Trophoblast cell (in vitro differentiated cells and primary cell): ENCODE measurements around the gene GTPBP8.

Source experiments
- DNase-seq, 2 donors: peaks; one replicate each; pipeline ENCODE4 v3.0.0-alpha.2; 2016
- H2AFZ ChIP-seq: 2 replicates; pipeline ENCODE4 v1.6.1; 2013; ENCODE audit warnings: low read length, moderate library complexity, mild to moderate bottlenecking; ENCODE audit not compliant: insufficient read depth, poor library complexity
- H2AK5ac ChIP-seq: 2 replicates; pipeline ENCODE4 v1.6.1; 2013; ENCODE audit warnings: mild to moderate bottlenecking, low read length
- H2BK120ac ChIP-seq: 2 replicates; pipeline ENCODE4 v1.6.1; 2013; ENCODE audit warnings: low read length, mild to moderate bottlenecking, moderate library complexity; ENCODE audit not compliant: insufficient read depth, poor library complexity
- H2BK12ac ChIP-seq: 2 replicates; pipeline ENCODE4 v1.6.1; 2013; ENCODE audit warnings: mild to moderate bottlenecking, low read length, moderate library complexity
- H2BK5ac ChIP-seq: 2 replicates; pipeline ENCODE4 v1.6.1; 2013; ENCODE audit warnings: low read length, low read depth, moderate library complexity, mild to moderate bottlenecking; ENCODE audit not compliant: poor library complexity
- H3K14ac ChIP-seq: 2 replicates; pipeline ENCODE4 v1.6.1; 2013; ENCODE audit warnings: mild to moderate bottlenecking, low read length
- H3K18ac ChIP-seq: 2 replicates; pipeline ENCODE4 v1.6.1; 2013; ENCODE audit warnings: mild to moderate bottlenecking, low read length
- H3K23ac ChIP-seq: 2 replicates; pipeline ENCODE4 v1.6.1; 2013; ENCODE audit warnings: low read length
- H3K27ac ChIP-seq: 2 replicates; pipeline ENCODE4 v1.5.1; 2013; ENCODE audit warnings: low read depth, mild to moderate bottlenecking, inconsistent platforms, low read length, moderate library complexity
- H3K27me3 ChIP-seq: 2 replicates; pipeline ENCODE4 v1.6.1; 2013; ENCODE audit warnings: inconsistent platforms, mild to moderate bottlenecking, low read length, moderate library complexity; ENCODE audit not compliant: insufficient read depth
- H3K36me3 ChIP-seq, 2 experiments: 1 replicate in 1 of 2; 2 replicates in 1 of 2; pipeline ENCODE4 v1.6.1; 2013; ENCODE audit warnings: low read length in 2 of 2, mild to moderate bottlenecking in 2 of 2, moderate library complexity in 1 of 2; ENCODE audit not compliant: insufficient read depth in 2 of 2, control insufficient read depth in 1 of 2
- H3K4ac ChIP-seq: 2 replicates; pipeline ENCODE4 v1.6.1; 2013; ENCODE audit warnings: low read depth, mild to moderate bottlenecking, low read length, moderate library complexity
- H3K4me1 ChIP-seq, 2 experiments: 1 replicate in 1 of 2; 2 replicates in 1 of 2; pipeline ENCODE4 v1.6.1; 2013; ENCODE audit warnings: low read length in 2 of 2, mild to moderate bottlenecking in 2 of 2, moderate library complexity in 1 of 2; ENCODE audit not compliant: insufficient read depth in 2 of 2, control insufficient read depth in 1 of 2
- H3K4me2 ChIP-seq: 2 replicates; pipeline ENCODE4 v1.6.1; 2013; ENCODE audit warnings: inconsistent platforms, mild to moderate bottlenecking, low read length, moderate library complexity
- H3K4me3 ChIP-seq: 2 replicates; pipeline ENCODE4 v1.5.1; 2013; ENCODE audit warnings: mild to moderate bottlenecking, low read depth, low read length, inconsistent platforms
- H3K79me1 ChIP-seq: one replicate; pipeline ENCODE4 v1.6.1; 2013; ENCODE audit warnings: low read length
- H3K79me2 ChIP-seq: 2 replicates; pipeline ENCODE4 v1.6.1; 2013; ENCODE audit warnings: low read length, mild to moderate bottlenecking; ENCODE audit not compliant: control insufficient read depth, insufficient read depth, poor library complexity
- H3K9ac ChIP-seq: 2 replicates; pipeline ENCODE4 v1.6.1; 2013; ENCODE audit warnings: mild to moderate bottlenecking, low read length
- H3K9me3 ChIP-seq: 2 replicates; pipeline ENCODE4 v1.6.1; 2013; ENCODE audit warnings: low read depth, mild to moderate bottlenecking, control low read depth, inconsistent platforms, low read length; ENCODE audit not compliant: insufficient read depth
- H4K12ac ChIP-seq: 2 replicates; pipeline ENCODE4 v1.6.1; 2013; ENCODE audit warnings: low read depth, mild to moderate bottlenecking, low read length, moderate library complexity
- H4K8ac ChIP-seq: 2 replicates; pipeline ENCODE4 v1.6.1; 2013; ENCODE audit warnings: low read depth, mild to moderate bottlenecking, low read length, moderate library complexity
- H4K91ac ChIP-seq: one replicate; pipeline ENCODE4 v1.6.1; 2013; ENCODE audit warnings: low read depth, mild to moderate bottlenecking, low read length, moderate library complexity
- WGBS: extraction: QIAGEN DNeasy Blood & Tissue Kit; methylation state at CpG from one replicate; pipeline ENCODE4 v1.1.7; 2013; ENCODE audit warnings: missing lambda C conversion rate; ENCODE audit not compliant: insufficient read length, insufficient coverage; ENCODE audit errors: extremely low coverage; 5-methylcytosine and 5-hydroxymethylcytosine counted together

The GTPBP8 gene

DNA sequence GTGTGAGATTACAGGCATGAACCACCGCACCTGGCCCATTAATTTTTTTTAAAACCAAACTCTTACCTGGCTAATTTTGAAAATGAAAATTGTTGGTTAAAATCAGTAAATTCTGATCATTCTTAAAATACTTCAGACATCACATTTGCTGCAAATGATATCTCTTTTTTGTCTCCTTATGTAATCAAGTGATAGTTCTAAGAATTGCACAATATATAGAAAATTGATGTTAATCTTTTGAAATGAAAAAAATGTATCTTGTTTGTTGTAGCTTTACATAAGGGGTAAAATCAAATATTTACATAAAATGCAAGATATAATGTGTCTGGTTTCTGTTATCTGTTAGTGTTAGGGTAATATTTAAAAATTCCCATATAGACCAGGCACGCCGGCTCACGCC lies 5.0 kb downstream of the GTPBP8 start:
- H3K4me1 ChIP-seq, result no peaks in the 10 kb centered on the region
- H3K9ac ChIP-seq, result no peak overlapping the region

DNA sequence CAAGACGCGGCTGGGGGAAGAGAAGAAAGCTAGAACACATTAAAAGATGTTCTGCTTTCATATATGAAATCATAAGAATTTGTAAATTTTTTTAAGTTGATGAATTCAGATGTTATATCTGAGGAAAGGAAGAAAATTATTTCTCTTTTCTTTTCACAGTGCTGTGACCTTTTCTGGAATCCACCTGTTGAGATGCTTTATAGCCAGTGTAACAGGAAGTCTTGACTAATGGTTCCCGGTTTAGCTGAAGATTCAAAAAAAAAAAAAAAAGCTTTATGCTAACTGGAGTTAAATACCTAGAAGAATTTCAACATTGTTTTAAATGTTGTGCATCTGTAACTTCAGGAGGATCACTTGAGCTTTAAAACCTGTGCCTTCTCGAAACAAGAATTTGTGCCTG lies 9.9 kb downstream of the GTPBP8 start:
- no peak overlapping the region for H3K9ac ChIP-seq
- no peaks in the 10 kb centered on the region for H3K79me2 ChIP-seq
- no peak overlapping the region for H2AFZ ChIP-seq
- no peak overlapping the region for H3K27ac ChIP-seq
- peaks cover 2 to 20% of the 10 kb centered on the region in 2 experiments for H3K36me3 ChIP-seq
- H3K4me2 ChIP-seq, result no peak overlapping the region
- no peak overlapping the region for H3K18ac ChIP-seq
- no peak overlapping the region for H2BK120ac ChIP-seq
- H3K27me3 ChIP-seq, result no peaks in the 10 kb centered on the region
- WGBS, result no CpG with 5 or more reads among the region's 4 CpGs
- no peak overlapping the region for H4K12ac ChIP-seq
- H3K4me3 ChIP-seq, result no peak overlapping the region
- H3K79me1 ChIP-seq, result no peaks in the 10 kb centered on the region
- H2AK5ac ChIP-seq, result no peak overlapping the region
- H2BK12ac ChIP-seq, result no peak overlapping the region
- no peak overlapping the region for H2BK5ac ChIP-seq
- no peaks in the 10 kb centered on the region for H3K4me1 ChIP-seq
- H3K9me3 ChIP-seq, result no peaks in the 10 kb centered on the region
- H4K91ac ChIP-seq, result no peak overlapping the region
- H3K23ac ChIP-seq, result no peak overlapping the region
- no peak for DNase-seq
- H4K8ac ChIP-seq, result no peak overlapping the region
- H3K14ac ChIP-seq, result no peak overlapping the region
- no peak overlapping the region for H3K4ac ChIP-seq

More for the DNA sequence above, 5.0 kb downstream of the GTPBP8 start:
- no peak overlapping the region for H2BK120ac ChIP-seq
- no peaks in the 10 kb centered on the region for H3K27me3 ChIP-seq
- no peak overlapping the region for H3K4ac ChIP-seq
- H3K9me3 ChIP-seq, result no peaks in the 10 kb centered on the region
- H2BK12ac ChIP-seq, result no peak overlapping the region
- no peak overlapping the region for H4K8ac ChIP-seq
- no peak overlapping the region for H3K27ac ChIP-seq
- H3K23ac ChIP-seq, result no peak overlapping the region
- no peak overlapping the region for H4K91ac ChIP-seq
- H3K14ac ChIP-seq, result no peak overlapping the region
- peaks cover 3% of the 10 kb centered on the region for H3K79me1 ChIP-seq
- no peak overlapping the region for H3K4me3 ChIP-seq
- H2AFZ ChIP-seq, result no peak overlapping the region
- peak in 1 of 2 donors; percentile 21 for DNase-seq
- H2BK5ac ChIP-seq, result no peak overlapping the region
- H3K36me3 ChIP-seq, result peaks cover 2 to 8% of the 10 kb centered on the region in 2 experiments
- no peak overlapping the region for H2AK5ac ChIP-seq
- no CpG with 5 or more reads among the region's 4 CpGs for WGBS
- H3K18ac ChIP-seq, result no peak overlapping the region
- H3K4me2 ChIP-seq, result no peak overlapping the region
- H4K12ac ChIP-seq, result no peak overlapping the region
- H3K79me2 ChIP-seq, result no peaks in the 10 kb centered on the region

DNA sequence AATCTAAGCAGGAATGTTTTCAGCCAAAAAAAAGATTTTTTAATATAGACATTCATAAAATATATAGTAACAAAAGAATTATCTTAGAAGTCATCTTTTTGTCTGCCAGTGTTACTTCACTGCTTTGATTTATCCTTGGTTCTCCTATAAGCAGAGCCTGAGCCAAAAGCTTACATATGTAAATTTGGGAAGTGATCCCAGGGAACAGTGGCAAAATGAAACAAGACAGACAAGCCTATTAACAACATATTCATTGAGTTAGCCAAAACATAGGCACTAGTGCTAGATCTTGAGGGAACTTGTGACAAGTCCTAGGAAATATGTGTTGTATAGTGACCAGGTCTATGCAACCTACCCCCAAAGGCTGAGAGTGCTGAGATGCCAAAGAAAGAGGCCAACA lies 11.3 kb downstream of the GTPBP8 start:
- Histone ChIP-seq H3K79me1 (no peaks in the 10 kb centered on the region), H3K18ac (no peak overlapping the region), H4K91ac (no peak overlapping the region), H4K12ac (no peak overlapping the region), H2BK120ac (no peak overlapping the region), H3K4me1 (no peaks in the 10 kb centered on the region), H3K4ac (no peak overlapping the region), H3K9ac (no peak overlapping the region), H3K4me3 (no peak overlapping the region), H3K27me3 (no peaks in the 10 kb centered on the region), H3K9me3 (no peaks in the 10 kb centered on the region), H3K14ac (no peak overlapping the region), H3K36me3 (peaks cover 0 to 24% of the 10 kb centered on the region in 2 experiments), H2AFZ (no peak overlapping the region), H3K23ac (no peak overlapping the region), H3K4me2 (no peak overlapping the region), H2AK5ac (no peak overlapping the region), H2BK12ac (no peak overlapping the region), H4K8ac (no peak overlapping the region), H2BK5ac (no peak overlapping the region), H3K79me2 (no peaks in the 10 kb centered on the region), H3K27ac (no peak overlapping the region)
- DNase-seq, result no peak

DNA sequence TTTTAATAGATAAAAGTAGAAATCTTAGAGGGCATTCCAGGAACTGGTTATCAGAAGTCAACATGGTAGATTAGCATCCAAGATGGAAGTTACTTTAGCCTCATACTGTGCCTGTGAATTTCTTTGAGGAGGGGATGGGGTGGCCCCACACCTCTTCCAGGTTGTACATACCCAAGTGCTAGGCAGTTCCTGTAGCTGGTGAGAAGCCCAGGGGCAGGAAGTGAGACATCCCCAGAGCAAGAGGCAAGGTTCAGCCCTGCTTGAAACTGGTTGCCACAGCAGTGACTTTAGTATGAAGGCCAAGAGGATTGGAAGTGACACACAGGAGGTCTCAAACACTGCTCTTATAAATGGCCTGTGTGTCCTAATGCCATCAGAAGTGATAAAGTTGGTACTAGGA lies 11.9 kb downstream of the GTPBP8 start:
- Histone ChIP-seq H4K91ac (no peak overlapping the region), H3K27me3 (no peaks in the 10 kb centered on the region), H3K36me3 (peaks cover 2 to 26% of the 10 kb centered on the region in 2 experiments), H3K4me1 (no peaks in the 10 kb centered on the region), H3K4me3 (no peak overlapping the region), H3K4me2 (no peak overlapping the region), H2BK12ac (no peak overlapping the region), H2AFZ (no peak overlapping the region), H3K23ac (no peak overlapping the region), H2AK5ac (no peak overlapping the region), H3K14ac (no peak overlapping the region), H3K79me1 (no peaks in the 10 kb centered on the region), H3K9me3 (no peaks in the 10 kb centered on the region), H3K4ac (no peak overlapping the region), H3K18ac (no peak overlapping the region), H2BK120ac (no peak overlapping the region), H3K27ac (no peak overlapping the region), H4K8ac (no peak overlapping the region), H3K79me2 (no peaks in the 10 kb centered on the region), H2BK5ac (no peak overlapping the region), H3K9ac (no peak overlapping the region), H4K12ac (no peak overlapping the region)
- no peak for DNase-seq
